ENCODE results near the gene PDLIM4. TPM values are rescaled to one million over a fixed set of nuclear protein-coding genes. Genes with fewer than 3 reads are reported as not detected.

The PDLIM4 gene
- total RNA-seq, 4 donors from 2014 or later = 32.4 to 90.9 (median 50.8) TPM

DNA sequence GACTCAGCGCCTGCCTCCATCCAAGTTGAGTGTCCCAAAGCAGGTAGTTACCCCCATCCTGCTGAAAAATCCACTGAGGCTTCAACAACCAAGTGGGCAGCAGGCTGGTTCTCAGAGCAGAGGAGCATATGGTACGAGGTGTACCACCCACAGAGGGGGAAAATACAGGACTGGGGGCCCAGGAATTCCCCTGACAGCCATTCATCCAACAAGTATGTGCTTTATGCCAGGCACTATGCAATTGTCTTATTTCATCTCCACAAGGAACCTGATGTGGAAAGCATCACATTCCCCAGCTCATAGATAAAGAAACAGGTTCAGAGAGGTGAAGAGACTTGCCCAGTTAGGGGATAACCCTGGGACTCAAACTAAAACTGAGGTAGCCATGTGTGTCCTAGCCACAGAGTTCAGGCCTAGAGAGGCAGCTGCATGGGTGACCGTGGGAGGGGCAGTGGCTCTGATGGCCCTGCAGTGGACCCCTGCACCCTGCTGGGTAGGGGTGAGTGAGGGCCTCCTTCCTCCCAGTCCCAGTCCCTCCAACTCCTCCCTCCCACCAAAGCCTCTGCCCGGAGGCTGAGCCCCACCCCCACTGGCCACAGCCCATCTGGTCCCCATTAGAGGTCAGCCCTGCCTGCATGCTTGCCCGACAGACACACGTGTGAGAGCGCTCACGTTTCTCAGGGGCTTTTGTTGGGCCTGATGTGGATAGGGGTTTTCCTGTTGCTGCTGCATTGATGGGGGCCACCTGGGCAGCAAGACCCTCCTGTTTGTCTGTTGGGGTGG is 11.5 kb downstream of the PDLIM4 start:
- Histone ChIP-seq H3K4me3 (no peak overlapping the region), H3K9me3 (no peaks in the 10 kb centered on the region), H3K36me3 (peaks cover 0 to 34% (median 0%) of the 10 kb centered on the region in 3 donors), H3K27me3 (no peaks in the 10 kb centered on the region), H3K27ac (peak overlapping the region; percentile 85 to 98 (median 92)), H3K4me1 (peaks cover 0 to 98% (median 59%) of the 10 kb centered on the region in 4 donors)
- WGBS, 2 donors = 33 to 51% methylated on average over 8 of the region's 8 CpGs
- no peak for DNase-seq (ENCODE audit: low spot score in 2 of 2)
- TF ChIP-seq POLR2A (IDR thresholded peaks at IDR 0.05) (no peak), EP300 (IDR thresholded peaks at IDR 0.05) (no peak)
- TF ChIP-seq, protein P1, sequence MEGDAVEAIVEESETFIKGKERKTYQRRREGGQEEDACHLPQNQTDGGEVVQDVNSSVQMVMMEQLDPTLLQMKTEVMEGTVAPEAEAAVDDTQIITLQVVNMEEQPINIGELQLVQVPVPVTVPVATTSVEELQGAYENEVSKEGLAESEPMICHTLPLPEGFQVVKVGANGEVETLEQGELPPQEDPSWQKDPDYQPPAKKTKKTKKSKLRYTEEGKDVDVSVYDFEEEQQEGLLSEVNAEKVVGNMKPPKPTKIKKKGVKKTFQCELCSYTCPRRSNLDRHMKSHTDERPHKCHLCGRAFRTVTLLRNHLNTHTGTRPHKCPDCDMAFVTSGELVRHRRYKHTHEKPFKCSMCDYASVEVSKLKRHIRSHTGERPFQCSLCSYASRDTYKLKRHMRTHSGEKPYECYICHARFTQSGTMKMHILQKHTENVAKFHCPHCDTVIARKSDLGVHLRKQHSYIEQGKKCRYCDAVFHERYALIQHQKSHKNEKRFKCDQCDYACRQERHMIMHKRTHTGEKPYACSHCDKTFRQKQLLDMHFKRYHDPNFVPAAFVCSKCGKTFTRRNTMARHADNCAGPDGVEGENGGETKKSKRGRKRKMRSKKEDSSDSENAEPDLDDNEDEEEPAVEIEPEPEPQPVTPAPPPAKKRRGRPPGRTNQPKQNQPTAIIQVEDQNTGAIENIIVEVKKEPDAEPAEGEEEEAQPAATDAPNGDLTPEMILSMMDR (IDR thresholded peaks at IDR 0.05) = no peak

DNA sequence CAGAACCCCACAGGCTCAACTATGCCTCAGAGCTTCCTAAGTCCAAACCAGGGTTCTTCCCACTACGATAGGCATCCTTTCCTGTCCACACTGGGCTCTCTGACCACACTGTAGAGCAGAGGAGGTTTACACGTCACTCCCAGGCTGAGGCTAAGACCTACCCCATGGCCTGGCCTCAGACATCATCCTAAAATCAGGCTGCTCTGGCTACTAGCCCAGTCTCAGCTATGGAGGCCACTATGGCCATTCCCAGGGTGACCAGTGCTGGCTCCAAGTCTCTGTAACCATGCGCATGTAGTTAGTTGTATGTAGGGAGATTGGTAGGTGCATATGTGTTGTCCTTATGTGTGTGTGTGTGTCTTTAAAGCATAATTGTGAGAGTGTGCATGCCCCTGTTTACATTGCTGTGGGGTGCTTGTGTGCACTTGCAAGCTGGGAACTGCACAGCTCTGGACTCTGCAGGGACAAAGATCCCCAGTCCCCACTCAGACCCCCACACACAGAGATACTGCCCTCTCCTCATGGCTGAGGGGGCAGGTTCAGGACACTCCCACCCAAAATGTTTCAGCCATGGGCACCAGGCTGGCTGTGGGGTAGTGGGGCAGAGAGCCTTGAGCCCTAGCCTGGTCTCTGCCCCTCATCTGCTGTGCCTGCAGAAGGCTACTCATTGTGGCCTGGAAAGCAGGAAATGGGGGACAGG is 12.3 kb downstream of the PDLIM4 start:
- Histone ChIP-seq H3K36me3 (peaks cover 0 to 40% (median 0%) of the 10 kb centered on the region in 3 donors), H3K27ac (peak overlapping the region; percentile 48 to 98 (median 91)), H3K4me3 (no peak overlapping the region), H3K4me1 (peaks cover 0 to 91% (median 50%) of the 10 kb centered on the region in 4 donors), H3K9me3 (no peaks in the 10 kb centered on the region), H3K27me3 (no peaks in the 10 kb centered on the region)
- 62 to 71% methylated on average over 3 of the region's 3 CpGs for WGBS, 2 donors
- DNase-seq (ENCODE audit: low spot score in 2 of 2) = no peak
- TF ChIP-seq, protein P1 (IDR thresholded peaks at IDR 0.05) = no peak
- TF ChIP-seq POLR2A (IDR thresholded peaks at IDR 0.05) (no peak), EP300 (IDR thresholded peaks at IDR 0.05) (no peak)

DNA sequence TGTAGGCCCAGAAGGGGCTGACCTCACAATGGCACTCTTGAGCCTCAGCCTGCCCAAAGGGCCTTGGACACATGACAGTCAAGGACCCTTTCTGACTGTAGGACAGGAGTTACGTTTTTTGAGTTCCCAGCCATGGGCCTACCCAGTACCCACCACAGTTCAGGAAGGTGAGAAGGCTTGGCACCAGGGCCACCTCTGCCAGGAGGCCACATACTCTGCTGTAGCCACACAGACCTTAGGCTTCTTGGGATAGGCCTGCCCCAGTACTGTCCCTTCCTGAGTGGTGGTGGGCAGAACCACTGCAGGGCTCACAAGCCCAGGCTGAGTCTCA is 12.8 kb downstream of the PDLIM4 start:
- TF ChIP-seq POLR2A (IDR thresholded peaks at IDR 0.05) = no peak
- WGBS, 2 donors = 83 to 100% methylated on average over 1 of the region's 1 CpG
- no peak for DNase-seq (ENCODE audit: low spot score in 2 of 2)
- Histone ChIP-seq H3K27ac (peak overlapping the region; percentile 49 to 98 (median 91)), H3K36me3 (peaks cover 0 to 40% (median 0%) of the 10 kb centered on the region in 3 donors), H3K27me3 (no peaks in the 10 kb centered on the region), H3K9me3 (no peaks in the 10 kb centered on the region), H3K4me1 (peaks cover 0 to 86% (median 45%) of the 10 kb centered on the region in 4 donors), H3K4me3 (no peak overlapping the region)

DNA sequence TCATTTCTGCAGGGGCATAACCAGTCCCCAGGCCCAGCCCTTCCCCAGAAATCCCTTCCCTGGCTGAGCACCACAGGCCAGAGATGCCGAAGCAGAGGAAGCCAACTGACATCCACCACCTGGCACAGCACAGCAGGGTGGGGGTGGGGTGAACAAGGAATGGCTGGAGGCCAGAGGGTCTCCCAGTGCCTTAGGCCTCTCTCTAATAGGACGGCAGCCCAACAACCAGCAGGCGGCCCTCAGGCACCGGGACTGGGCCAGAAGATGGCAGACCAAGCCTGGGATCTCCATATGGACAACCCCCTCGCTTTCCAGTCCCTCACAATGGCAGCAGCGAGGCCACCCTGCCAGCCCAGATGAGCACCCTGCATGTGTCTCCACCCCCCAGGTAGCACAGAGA is 13.2 kb downstream of the PDLIM4 start:
- TF ChIP-seq EP300 (IDR thresholded peaks at IDR 0.05) (no peak), POLR2A (IDR thresholded peaks at IDR 0.05) (no peak)
- TF ChIP-seq, protein P1 (IDR thresholded peaks at IDR 0.05) = no peak
- Histone ChIP-seq H3K4me1 (peaks cover 0 to 82% (median 41%) of the 10 kb centered on the region in 4 donors), H3K36me3 (peaks cover 0 to 40% (median 0%) of the 10 kb centered on the region in 3 donors), H3K9me3 (no peaks in the 10 kb centered on the region), H3K27me3 (no peaks in the 10 kb centered on the region), H3K4me3 (no peak overlapping the region), H3K27ac (peak overlapping the region; percentile 49 to 98 (median 91))
- WGBS, 2 donors = 33 to 67% methylated on average over 1 to 6 of the region's 6 CpGs
- no peak for DNase-seq (ENCODE audit: low spot score in 2 of 2)

DNA sequence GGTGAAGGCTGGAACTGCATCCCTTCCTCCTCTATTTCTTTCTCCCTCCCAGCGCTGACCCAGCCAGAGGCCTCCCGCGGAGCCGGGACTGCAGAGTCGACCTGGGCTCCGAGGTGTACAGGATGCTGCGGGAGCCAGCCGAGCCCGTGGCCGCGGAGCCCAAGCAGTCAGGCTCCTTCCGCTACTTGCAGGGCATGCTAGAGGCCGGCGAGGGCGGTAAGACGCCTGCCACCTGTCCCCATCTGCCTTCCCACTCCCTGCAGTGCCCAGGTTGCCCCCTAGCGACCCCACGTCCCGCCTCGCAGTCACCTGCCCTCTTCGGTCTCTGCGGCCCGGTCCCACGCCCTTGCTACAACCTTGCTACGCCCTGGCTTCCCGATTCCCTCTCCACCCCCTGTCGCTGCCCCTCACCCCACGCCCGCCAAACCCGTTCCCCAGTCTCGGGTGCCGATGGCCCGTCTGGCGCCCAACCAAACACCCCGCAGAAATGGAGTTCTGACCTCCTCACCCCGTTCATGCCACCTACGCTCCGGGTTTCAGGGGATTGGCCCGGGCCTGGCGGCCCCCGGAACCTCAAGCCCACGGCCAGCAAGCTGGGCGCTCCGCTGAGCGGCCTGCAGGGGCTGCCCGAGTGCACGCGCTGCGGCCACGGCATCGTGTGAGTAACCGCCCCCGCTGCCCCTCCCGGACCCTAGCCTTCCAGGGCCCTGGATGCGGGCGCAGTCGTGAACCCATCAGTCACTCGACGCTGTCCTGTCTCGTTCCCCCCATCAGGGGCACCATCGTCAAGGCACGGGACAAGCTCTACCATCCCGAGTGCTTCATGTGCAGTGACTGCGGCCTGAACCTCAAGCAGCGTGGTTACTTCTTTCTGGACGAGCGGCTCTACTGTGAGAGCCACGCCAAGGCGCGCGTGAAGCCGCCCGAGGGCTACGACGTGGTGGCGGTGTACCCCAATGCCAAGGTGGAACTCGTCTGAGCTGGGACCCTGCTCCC is 14.1 kb downstream of the PDLIM4 start:
- Histone ChIP-seq H3K36me3 (peaks cover 0 to 37% (median 0%) of the 10 kb centered on the region in 3 donors), H3K4me3 (no peak overlapping the region), H3K27me3 (no peaks in the 10 kb centered on the region), H3K27ac (peak overlapping the region in 3 of 4 donors; percentile 85 to 98 (median 97)), H3K9me3 (no peaks in the 10 kb centered on the region), H3K4me1 (peaks cover 0 to 74% (median 33%) of the 10 kb centered on the region in 4 donors)
- WGBS, 2 donors = 77 to 79% methylated on average over 46 to 75 of the region's 77 CpGs
- TF ChIP-seq, protein P1 (IDR thresholded peaks at IDR 0.05) = no peak
- TF ChIP-seq POLR2A (IDR thresholded peaks at IDR 0.05) (no peak), EP300 (IDR thresholded peaks at IDR 0.05) (no peak)
- no peak for DNase-seq (ENCODE audit: low spot score in 2 of 2)
